HEK293 (cell line): Measurements from ENCODE around the gene ZSWIM6.

Source experiments
- EGR2 ChIP-seq: fragments of 450-650 bp; formaldehyde crosslinking; IDR thresholded peaks from 2 replicates; pipeline ENCODE4 v1.5.1; 2016; ENCODE audit warnings: low read depth, missing biosample characterization, missing genetic modification characterization
- HOXA7 ChIP-seq: sonication (generic); formaldehyde crosslinking; IDR thresholded peaks from 2 replicates; pipeline ENCODE4 v1.8.1; 2022; ENCODE audit warnings: missing genetic modification reagents, borderline replicate concordance
- HOXC10 ChIP-seq: sonication (generic); formaldehyde crosslinking; IDR thresholded peaks from 2 replicates; pipeline ENCODE4 v1.8.1; 2023; ENCODE audit warnings: mild to moderate bottlenecking, missing genetic modification reagents
- KLF10 ChIP-seq: fragments of 450-650 bp; IDR thresholded peaks from 2 replicates; pipeline ENCODE4 v1.5.1; 2018; ENCODE audit warnings: missing biosample characterization, mild to moderate bottlenecking, missing genetic modification characterization
- MEIS1 ChIP-seq: sonication (generic); formaldehyde crosslinking; IDR thresholded peaks from 2 replicates; pipeline ENCODE4 v1.8.1; 2022; ENCODE audit warnings: missing genetic modification reagents, mild to moderate bottlenecking, borderline replicate concordance
- ZBTB21 ChIP-seq: fragments of 450-650 bp; formaldehyde crosslinking; IDR thresholded peaks from 2 replicates; pipeline ENCODE4 v1.5.1; 2017; ENCODE audit warnings: missing biosample characterization, missing genetic modification characterization
- ZEB2 ChIP-seq: fragments of 450-650 bp; formaldehyde crosslinking; IDR thresholded peaks from 2 replicates; pipeline ENCODE4 v1.5.1; 2016; ENCODE audit warnings: missing biosample characterization, missing genetic modification characterization
- ZNF112 ChIP-seq: fragments of 450-650 bp; formaldehyde crosslinking; IDR thresholded peaks from 2 replicates; pipeline ENCODE4 v1.5.0; 2017; ENCODE audit warnings: missing biosample characterization, missing genetic modification characterization
- ZNF169 ChIP-seq: fragments of 450-650 bp; formaldehyde crosslinking; IDR thresholded peaks from 2 replicates; pipeline ENCODE4 v1.5.1; 2016; ENCODE audit warnings: missing biosample characterization, missing genetic modification characterization
- ZNF214 ChIP-seq: fragments of 450-650 bp; formaldehyde crosslinking; IDR thresholded peaks from 2 replicates; pipeline ENCODE4 v1.5.1; 2017; ENCODE audit warnings: missing biosample characterization, mild to moderate bottlenecking, missing genetic modification characterization, borderline replicate concordance
- ZNF221 ChIP-seq: fragments of 450-650 bp; formaldehyde crosslinking; IDR thresholded peaks from 2 replicates; pipeline ENCODE4 v1.5.1; 2017; ENCODE audit warnings: missing biosample characterization, missing genetic modification characterization, borderline replicate concordance
- ZNF248 ChIP-seq: fragments of 450-650 bp; formaldehyde crosslinking; IDR thresholded peaks from 2 replicates; pipeline ENCODE4 v1.5.1; 2017; ENCODE audit warnings: missing biosample characterization, missing genetic modification characterization
- ZNF266 ChIP-seq: fragments of 450-650 bp; formaldehyde crosslinking; IDR thresholded peaks from 2 replicates; pipeline ENCODE4 v1.5.1; 2016; ENCODE audit warnings: missing biosample characterization, missing genetic modification characterization, low read depth
- ZNF37A ChIP-seq: fragments of 450-650 bp; IDR thresholded peaks from 2 replicates; pipeline ENCODE4 v1.5.1; 2018; ENCODE audit warnings: missing biosample characterization, missing genetic modification characterization
- ZNF394 ChIP-seq: fragments of 450-650 bp; formaldehyde crosslinking; IDR thresholded peaks from 2 replicates; pipeline ENCODE4 v1.5.1; 2016; ENCODE audit warnings: missing biosample characterization, missing genetic modification characterization, mild to moderate bottlenecking, moderate library complexity, borderline replicate concordance
- ZNF530 ChIP-seq: fragments of 450-650 bp; formaldehyde crosslinking; IDR thresholded peaks from 2 replicates; pipeline ENCODE4 v1.5.1; 2016; ENCODE audit warnings: low read depth, missing biosample characterization, missing genetic modification characterization
- ZNF677 ChIP-seq: fragments of 450-650 bp; IDR thresholded peaks from 2 replicates; pipeline ENCODE4 v1.5.0; 2018; ENCODE audit warnings: missing biosample characterization, mild to moderate bottlenecking, missing genetic modification characterization, moderate library complexity
- ZNF701 ChIP-seq: fragments of 450-650 bp; formaldehyde crosslinking; IDR thresholded peaks from 2 replicates; pipeline ENCODE4 v1.5.1; 2016; ENCODE audit warnings: missing biosample characterization, missing genetic modification characterization
- ZNF76 ChIP-seq: fragments of 450-650 bp; formaldehyde crosslinking; IDR thresholded peaks from 2 replicates; pipeline ENCODE4; 2016; ENCODE audit warnings: low read depth, missing biosample characterization, missing genetic modification characterization, borderline replicate concordance
- TF ChIP-seq, protein P1 (sequence below): fragments of 450-650 bp; formaldehyde crosslinking; IDR thresholded peaks from 2 replicates; pipeline ENCODE4 v1.5.1; 2016; ENCODE audit warnings: missing biosample characterization, missing genetic modification characterization
- TF ChIP-seq, protein P2 (sequence below): fragments of 450-650 bp; formaldehyde crosslinking; IDR thresholded peaks from 2 replicates; pipeline ENCODE4 v1.5.1; 2016; ENCODE audit warnings: missing biosample characterization, missing genetic modification characterization
- TF ChIP-seq, protein P3 (sequence below): fragments of 450-650 bp; formaldehyde crosslinking; IDR thresholded peaks from 2 replicates; pipeline ENCODE4 v1.5.1; 2016; ENCODE audit warnings: missing biosample characterization, missing genetic modification characterization
- TF ChIP-seq, protein P4 (sequence below): IDR thresholded peaks from 2 replicates; pipeline ENCODE4 v1.6.1; 2011; ENCODE audit warnings: mild to moderate bottlenecking, low read depth, low read length, borderline replicate concordance
- TF ChIP-seq, protein P5 (sequence below): fragments of 450-650 bp; formaldehyde crosslinking; IDR thresholded peaks from 2 replicates; pipeline ENCODE4 v1.5.1; 2016; ENCODE audit warnings: missing biosample characterization, missing genetic modification characterization
- TF ChIP-seq, protein P6 (sequence below): fragments of 450-650 bp; formaldehyde crosslinking; IDR thresholded peaks from 2 replicates; pipeline ENCODE4 v1.5.0; 2017; ENCODE audit warnings: missing biosample characterization, missing genetic modification characterization, borderline replicate concordance
- TF ChIP-seq, protein P7 (sequence below): fragments of 450-650 bp; IDR thresholded peaks from 2 replicates; pipeline ENCODE4 v1.5.1; 2018; ENCODE audit warnings: missing biosample characterization, missing genetic modification characterization
- TF ChIP-seq, protein P8 (sequence below): fragments of 450-650 bp; formaldehyde crosslinking; IDR thresholded peaks from 2 replicates; pipeline ENCODE4 v1.5.1; 2017; ENCODE audit warnings: missing biosample characterization, missing genetic modification characterization

The ZSWIM6 gene

DNA sequence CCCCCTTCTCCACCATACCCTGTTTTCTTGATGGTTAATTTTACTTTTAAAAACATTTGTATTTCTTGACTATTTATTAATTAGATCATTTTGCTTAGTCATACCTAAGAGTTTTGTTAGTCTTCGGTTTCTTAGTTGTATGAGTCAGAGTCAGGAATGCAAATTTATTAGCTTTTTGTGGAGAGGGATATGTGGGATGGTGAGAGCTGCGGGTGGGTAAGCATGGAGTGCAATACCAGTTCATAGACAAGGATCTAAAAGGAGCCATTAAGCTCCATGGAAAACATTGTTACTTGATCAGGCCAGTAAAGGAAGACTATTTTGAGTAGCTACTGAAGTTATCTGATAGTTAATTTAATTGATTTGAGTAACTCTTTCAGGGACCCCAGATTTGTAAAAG is 77.5 kb downstream of the ZSWIM6 start (continued):
- TF ChIP-seq HOXC10 (CRISPR knock-in tag) (no peak), ZNF394 (tag by site-specific recombination) (no peak), ZNF112 (tag by site-specific recombination) (no peak), ZNF677 (tag by site-specific recombination) (no peak), ZNF214 (tag by site-specific recombination) (no peak), ZEB2 (tag by site-specific recombination) (peak; percentile 63; the same call in 1 of the 2 replicates), ZNF248 (tag by site-specific recombination) (no peak), ZBTB21 (tag by site-specific recombination) (no peak), KLF10 (tag by site-specific recombination) (peak; percentile 67), MEIS1 (CRISPR knock-in tag) (no peak), ZNF530 (tag by site-specific recombination) (no peak), ZNF37A (no peak), ZNF76 (tag by site-specific recombination) (no peak), ZNF266 (tag by site-specific recombination) (no peak), ZNF221 (tag by site-specific recombination) (no peak), EGR2 (peak; percentile 59), ZNF701 (no peak), HOXA7 (CRISPR knock-in tag) (no peak), ZNF169 (tag by site-specific recombination) (no peak)
- TF ChIP-seq, protein P1, sequence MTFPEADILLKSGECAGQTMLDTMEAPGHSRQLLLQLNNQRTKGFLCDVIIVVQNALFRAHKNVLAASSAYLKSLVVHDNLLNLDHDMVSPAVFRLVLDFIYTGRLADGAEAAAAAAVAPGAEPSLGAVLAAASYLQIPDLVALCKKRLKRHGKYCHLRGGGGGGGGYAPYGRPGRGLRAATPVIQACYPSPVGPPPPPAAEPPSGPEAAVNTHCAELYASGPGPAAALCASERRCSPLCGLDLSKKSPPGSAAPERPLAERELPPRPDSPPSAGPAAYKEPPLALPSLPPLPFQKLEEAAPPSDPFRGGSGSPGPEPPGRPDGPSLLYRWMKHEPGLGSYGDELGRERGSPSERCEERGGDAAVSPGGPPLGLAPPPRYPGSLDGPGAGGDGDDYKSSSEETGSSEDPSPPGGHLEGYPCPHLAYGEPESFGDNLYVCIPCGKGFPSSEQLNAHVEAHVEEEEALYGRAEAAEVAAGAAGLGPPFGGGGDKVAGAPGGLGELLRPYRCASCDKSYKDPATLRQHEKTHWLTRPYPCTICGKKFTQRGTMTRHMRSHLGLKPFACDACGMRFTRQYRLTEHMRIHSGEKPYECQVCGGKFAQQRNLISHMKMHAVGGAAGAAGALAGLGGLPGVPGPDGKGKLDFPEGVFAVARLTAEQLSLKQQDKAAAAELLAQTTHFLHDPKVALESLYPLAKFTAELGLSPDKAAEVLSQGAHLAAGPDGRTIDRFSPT (tag by site-specific recombination): peak; percentile 74; the same call in 1 of the 2 replicates
- TF ChIP-seq, protein P2, sequence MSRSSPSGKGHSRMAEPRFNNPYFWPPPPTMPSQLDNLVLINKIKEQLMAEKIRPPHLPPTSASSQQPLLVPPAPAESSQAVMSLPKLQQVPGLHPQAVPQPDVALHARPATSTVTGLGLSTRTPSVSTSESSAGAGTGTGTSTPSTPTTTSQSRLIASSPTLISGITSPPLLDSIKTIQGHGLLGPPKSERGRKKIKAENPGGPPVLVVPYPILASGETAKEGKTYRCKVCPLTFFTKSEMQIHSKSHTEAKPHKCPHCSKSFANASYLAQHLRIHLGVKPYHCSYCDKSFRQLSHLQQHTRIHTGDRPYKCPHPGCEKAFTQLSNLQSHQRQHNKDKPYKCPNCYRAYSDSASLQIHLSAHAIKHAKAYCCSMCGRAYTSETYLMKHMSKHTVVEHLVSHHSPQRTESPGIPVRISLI (tag by site-specific recombination): no peak
- TF ChIP-seq, protein P3, sequence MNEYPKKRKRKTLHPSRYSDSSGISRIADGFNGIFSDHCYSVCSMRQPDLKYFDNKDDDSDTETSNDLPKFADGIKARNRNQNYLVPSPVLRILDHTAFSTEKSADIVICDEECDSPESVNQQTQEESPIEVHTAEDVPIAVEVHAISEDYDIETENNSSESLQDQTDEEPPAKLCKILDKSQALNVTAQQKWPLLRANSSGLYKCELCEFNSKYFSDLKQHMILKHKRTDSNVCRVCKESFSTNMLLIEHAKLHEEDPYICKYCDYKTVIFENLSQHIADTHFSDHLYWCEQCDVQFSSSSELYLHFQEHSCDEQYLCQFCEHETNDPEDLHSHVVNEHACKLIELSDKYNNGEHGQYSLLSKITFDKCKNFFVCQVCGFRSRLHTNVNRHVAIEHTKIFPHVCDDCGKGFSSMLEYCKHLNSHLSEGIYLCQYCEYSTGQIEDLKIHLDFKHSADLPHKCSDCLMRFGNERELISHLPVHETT (tag by site-specific recombination): no peak
- TF ChIP-seq, protein P4, sequence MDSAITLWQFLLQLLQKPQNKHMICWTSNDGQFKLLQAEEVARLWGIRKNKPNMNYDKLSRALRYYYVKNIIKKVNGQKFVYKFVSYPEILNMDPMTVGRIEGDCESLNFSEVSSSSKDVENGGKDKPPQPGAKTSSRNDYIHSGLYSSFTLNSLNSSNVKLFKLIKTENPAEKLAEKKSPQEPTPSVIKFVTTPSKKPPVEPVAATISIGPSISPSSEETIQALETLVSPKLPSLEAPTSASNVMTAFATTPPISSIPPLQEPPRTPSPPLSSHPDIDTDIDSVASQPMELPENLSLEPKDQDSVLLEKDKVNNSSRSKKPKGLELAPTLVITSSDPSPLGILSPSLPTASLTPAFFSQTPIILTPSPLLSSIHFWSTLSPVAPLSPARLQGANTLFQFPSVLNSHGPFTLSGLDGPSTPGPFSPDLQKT: no peak
- TF ChIP-seq, protein P5, sequence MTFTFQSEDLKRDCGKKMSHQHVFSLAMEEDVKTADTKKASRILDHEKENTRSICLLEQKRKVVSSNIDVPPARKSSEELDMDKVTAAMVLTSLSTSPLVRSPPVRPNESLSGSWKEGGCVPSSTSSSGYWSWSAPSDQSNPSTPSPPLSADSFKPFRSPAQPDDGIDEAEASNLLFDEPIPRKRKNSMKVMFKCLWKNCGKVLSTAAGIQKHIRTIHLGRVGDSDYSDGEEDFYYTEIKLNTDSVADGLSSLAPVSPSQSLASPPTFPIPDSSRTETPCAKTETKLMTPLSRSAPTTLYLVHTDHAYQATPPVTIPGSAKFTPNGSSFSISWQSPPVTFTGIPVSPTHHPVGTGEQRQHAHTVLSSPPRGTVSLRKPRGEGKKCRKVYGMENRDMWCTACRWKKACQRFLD: no peak
- TF ChIP-seq, protein P6, sequence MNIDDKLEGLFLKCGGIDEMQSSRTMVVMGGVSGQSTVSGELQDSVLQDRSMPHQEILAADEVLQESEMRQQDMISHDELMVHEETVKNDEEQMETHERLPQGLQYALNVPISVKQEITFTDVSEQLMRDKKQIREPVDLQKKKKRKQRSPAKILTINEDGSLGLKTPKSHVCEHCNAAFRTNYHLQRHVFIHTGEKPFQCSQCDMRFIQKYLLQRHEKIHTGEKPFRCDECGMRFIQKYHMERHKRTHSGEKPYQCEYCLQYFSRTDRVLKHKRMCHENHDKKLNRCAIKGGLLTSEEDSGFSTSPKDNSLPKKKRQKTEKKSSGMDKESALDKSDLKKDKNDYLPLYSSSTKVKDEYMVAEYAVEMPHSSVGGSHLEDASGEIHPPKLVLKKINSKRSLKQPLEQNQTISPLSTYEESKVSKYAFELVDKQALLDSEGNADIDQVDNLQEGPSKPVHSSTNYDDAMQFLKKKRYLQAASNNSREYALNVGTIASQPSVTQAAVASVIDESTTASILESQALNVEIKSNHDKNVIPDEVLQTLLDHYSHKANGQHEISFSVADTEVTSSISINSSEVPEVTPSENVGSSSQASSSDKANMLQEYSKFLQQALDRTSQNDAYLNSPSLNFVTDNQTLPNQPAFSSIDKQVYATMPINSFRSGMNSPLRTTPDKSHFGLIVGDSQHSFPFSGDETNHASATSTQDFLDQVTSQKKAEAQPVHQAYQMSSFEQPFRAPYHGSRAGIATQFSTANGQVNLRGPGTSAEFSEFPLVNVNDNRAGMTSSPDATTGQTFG (tag by site-specific recombination): no peak
- TF ChIP-seq, protein P7, sequence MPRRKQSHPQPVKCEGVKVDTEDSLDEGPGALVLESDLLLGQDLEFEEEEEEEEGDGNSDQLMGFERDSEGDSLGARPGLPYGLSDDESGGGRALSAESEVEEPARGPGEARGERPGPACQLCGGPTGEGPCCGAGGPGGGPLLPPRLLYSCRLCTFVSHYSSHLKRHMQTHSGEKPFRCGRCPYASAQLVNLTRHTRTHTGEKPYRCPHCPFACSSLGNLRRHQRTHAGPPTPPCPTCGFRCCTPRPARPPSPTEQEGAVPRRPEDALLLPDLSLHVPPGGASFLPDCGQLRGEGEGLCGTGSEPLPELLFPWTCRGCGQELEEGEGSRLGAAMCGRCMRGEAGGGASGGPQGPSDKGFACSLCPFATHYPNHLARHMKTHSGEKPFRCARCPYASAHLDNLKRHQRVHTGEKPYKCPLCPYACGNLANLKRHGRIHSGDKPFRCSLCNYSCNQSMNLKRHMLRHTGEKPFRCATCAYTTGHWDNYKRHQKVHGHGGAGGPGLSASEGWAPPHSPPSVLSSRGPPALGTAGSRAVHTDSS (tag by site-specific recombination): no peak
- TF ChIP-seq, protein P8, sequence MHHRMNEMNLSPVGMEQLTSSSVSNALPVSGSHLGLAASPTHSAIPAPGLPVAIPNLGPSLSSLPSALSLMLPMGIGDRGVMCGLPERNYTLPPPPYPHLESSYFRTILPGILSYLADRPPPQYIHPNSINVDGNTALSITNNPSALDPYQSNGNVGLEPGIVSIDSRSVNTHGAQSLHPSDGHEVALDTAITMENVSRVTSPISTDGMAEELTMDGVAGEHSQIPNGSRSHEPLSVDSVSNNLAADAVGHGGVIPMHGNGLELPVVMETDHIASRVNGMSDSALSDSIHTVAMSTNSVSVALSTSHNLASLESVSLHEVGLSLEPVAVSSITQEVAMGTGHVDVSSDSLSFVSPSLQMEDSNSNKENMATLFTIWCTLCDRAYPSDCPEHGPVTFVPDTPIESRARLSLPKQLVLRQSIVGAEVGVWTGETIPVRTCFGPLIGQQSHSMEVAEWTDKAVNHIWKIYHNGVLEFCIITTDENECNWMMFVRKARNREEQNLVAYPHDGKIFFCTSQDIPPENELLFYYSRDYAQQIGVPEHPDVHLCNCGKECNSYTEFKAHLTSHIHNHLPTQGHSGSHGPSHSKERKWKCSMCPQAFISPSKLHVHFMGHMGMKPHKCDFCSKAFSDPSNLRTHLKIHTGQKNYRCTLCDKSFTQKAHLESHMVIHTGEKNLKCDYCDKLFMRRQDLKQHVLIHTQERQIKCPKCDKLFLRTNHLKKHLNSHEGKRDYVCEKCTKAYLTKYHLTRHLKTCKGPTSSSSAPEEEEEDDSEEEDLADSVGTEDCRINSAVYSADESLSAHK (tag by site-specific recombination): no peak
